Measurements from ENCODE around the gene TP53TG5.
A peak's percentile ranks its signal among the peaks of the same experiment; 100 is the strongest.

Gene TP53TG5

DNA sequence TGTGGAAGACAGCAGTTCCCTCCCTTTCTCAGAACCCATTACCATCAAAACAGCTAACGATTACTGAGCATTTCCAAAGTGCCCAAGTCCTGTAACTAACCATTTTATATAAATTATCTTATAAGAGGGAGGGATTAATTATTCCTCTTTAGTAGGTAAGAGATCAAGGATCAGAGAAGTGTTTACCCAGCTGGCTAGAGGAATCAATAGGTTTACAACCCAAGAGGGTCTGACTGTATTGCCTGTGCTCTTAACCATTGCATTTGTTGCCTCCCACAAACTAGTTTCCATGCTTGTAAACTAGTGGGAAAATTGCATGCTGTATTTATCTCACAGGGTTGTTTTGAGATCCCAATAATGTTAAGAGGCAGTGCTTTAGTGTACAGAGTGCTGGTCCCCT is 26.3 kb upstream of the TP53TG5 start:
- Histone ChIP-seq H3K27ac (ENCODE audit: low read length) (no peak overlapping the region), H2AFZ (ENCODE audit: low read depth, low read length) (no peak overlapping the region), H3K79me2 (ENCODE audit: insufficient read depth, low read length) (peaks cover 22% of the 10 kb centered on the region), H3K4me3 (ENCODE audit: low read depth in 1 of 2, low read length in 2 of 2) (no peak overlapping the region), H3K9me3 (ENCODE audit: insufficient read depth, low read length, severe bottlenecking) (peaks cover 23% of the 10 kb centered on the region), H3K4me1 (ENCODE audit: insufficient read depth, low read length) (peaks cover 32% of the 10 kb centered on the region), H3K4me2 (ENCODE audit: insufficient read depth, low read length) (no peak overlapping the region), H4K20me1 (ENCODE audit: insufficient read depth, low read length) (no peaks in the 10 kb centered on the region), H3K27me3 (ENCODE audit: insufficient read depth, low read length, poor library complexity) (no peaks in the 10 kb centered on the region), H3K36me3 (ENCODE audit: insufficient read depth, low read length) (peaks cover 18% of the 10 kb centered on the region), H3K9ac (ENCODE audit: low read depth, low read length) (no peak overlapping the region)
- TF ChIP-seq, protein P1, sequence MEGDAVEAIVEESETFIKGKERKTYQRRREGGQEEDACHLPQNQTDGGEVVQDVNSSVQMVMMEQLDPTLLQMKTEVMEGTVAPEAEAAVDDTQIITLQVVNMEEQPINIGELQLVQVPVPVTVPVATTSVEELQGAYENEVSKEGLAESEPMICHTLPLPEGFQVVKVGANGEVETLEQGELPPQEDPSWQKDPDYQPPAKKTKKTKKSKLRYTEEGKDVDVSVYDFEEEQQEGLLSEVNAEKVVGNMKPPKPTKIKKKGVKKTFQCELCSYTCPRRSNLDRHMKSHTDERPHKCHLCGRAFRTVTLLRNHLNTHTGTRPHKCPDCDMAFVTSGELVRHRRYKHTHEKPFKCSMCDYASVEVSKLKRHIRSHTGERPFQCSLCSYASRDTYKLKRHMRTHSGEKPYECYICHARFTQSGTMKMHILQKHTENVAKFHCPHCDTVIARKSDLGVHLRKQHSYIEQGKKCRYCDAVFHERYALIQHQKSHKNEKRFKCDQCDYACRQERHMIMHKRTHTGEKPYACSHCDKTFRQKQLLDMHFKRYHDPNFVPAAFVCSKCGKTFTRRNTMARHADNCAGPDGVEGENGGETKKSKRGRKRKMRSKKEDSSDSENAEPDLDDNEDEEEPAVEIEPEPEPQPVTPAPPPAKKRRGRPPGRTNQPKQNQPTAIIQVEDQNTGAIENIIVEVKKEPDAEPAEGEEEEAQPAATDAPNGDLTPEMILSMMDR (IDR thresholded peaks at IDR 0.05; ENCODE audit: borderline replicate concordance, extremely low read depth, low read length, poor library complexity, severe bottlenecking), result no peak
- TF ChIP-seq EZH2 (IDR thresholded peaks at IDR 0.05; ENCODE audit: borderline replicate concordance, low read depth, low read length, severe bottlenecking), result no peak
- DNase-seq, result no peak
- no peak for ATAC-seq (ENCODE audit: insufficient read depth, low read depth)

DNA sequence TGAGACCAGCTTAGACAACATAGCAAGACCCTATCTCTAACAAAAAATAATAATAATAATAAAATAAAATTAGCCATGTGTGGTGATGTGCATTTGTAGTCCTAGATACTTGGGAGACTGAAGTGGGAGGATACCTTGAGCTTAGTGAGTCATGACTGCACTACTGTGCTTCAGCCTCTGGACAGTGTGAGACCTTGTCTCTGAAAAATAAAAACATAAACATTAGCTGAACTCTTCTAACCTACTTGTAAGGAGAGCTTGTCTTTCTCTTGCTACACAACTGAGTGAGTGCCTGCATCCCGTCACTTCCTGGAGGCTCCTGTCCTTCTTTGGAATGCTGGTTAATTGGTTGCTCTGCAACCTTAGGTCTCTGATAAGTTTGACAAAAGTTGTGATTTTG is 24.8 kb upstream of the TP53TG5 start:
- Histone ChIP-seq H3K4me3 (ENCODE audit: low read depth in 1 of 2, low read length in 2 of 2) (no peak overlapping the region), H3K9me3 (ENCODE audit: insufficient read depth, low read length, severe bottlenecking) (peaks cover 23% of the 10 kb centered on the region), H3K27ac (ENCODE audit: low read length) (no peak overlapping the region), H3K4me2 (ENCODE audit: insufficient read depth, low read length) (no peak overlapping the region), H3K4me1 (ENCODE audit: insufficient read depth, low read length) (peaks cover 25% of the 10 kb centered on the region), H3K79me2 (ENCODE audit: insufficient read depth, low read length) (peaks cover 20% of the 10 kb centered on the region), H3K36me3 (ENCODE audit: insufficient read depth, low read length) (peaks cover 5% of the 10 kb centered on the region; the same call in 1 of the 2 replicates), H4K20me1 (ENCODE audit: insufficient read depth, low read length) (no peaks in the 10 kb centered on the region), H2AFZ (ENCODE audit: low read depth, low read length) (no peak overlapping the region), H3K9ac (ENCODE audit: low read depth, low read length) (no peak overlapping the region), H3K27me3 (ENCODE audit: insufficient read depth, low read length, poor library complexity) (no peaks in the 10 kb centered on the region)
- TF ChIP-seq EZH2 (IDR thresholded peaks at IDR 0.05; ENCODE audit: borderline replicate concordance, low read depth, low read length, severe bottlenecking), result no peak
- TF ChIP-seq, protein P1 (IDR thresholded peaks at IDR 0.05; ENCODE audit: borderline replicate concordance, extremely low read depth, low read length, poor library complexity, severe bottlenecking), result no peak
- DNase-seq, result no peak
- no peak for ATAC-seq (ENCODE audit: insufficient read depth, low read depth)

DNA sequence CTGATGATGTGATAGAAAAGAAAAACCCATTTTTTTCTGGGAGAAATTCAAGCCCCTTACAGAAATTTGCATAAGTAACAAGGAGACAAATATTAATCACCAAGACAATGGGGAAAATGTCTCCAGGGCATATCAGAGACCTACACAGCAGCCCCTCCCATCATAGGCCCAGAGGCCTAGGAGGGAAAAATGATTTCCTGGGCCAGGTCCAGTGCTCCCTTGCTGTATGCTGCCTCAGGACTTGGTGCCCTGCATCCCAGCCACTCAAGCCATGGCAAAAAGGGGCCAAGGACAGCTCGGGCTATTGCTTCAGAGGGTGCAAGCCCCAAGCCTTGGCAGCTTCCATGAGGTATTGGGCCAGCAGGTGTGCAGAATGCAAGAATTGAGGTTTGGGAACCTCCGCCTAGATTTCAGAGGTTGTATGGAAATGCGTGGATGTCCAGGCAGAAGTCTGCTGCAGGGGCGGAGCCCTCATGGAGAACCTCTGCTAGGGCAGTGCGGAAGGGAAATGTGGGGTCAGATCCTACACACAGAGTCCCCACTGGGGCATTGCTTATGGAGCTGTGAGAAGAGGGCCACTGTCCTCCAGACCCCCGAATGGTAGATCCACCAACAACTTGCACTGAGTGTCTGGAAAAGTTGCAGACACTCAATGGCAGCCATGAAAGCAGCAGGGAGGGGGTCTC is 22.4 kb upstream of the TP53TG5 start:
- TF ChIP-seq EZH2 (IDR thresholded peaks at IDR 0.05; ENCODE audit: borderline replicate concordance, low read depth, low read length, severe bottlenecking), result no peak
- TF ChIP-seq, protein P1 (IDR thresholded peaks at IDR 0.05; ENCODE audit: borderline replicate concordance, extremely low read depth, low read length, poor library complexity, severe bottlenecking), result no peak
- peaks cover 23% of the 10 kb centered on the region for H3K9me3 ChIP-seq (ENCODE audit: insufficient read depth, low read length, severe bottlenecking)
- no peaks in the 10 kb centered on the region for H3K36me3 ChIP-seq (ENCODE audit: insufficient read depth, low read length)
- H4K20me1 ChIP-seq (ENCODE audit: insufficient read depth, low read length), result no peaks in the 10 kb centered on the region
- no peaks in the 10 kb centered on the region for H3K79me2 ChIP-seq (ENCODE audit: insufficient read depth, low read length)
- DNase-seq (peak; percentile 29), ATAC-seq (ENCODE audit: insufficient read depth, low read depth) (no peak)
- no peak overlapping the region for H3K4me2 ChIP-seq (ENCODE audit: insufficient read depth, low read length)
- H3K27me3 ChIP-seq (ENCODE audit: insufficient read depth, low read length, poor library complexity), result no peaks in the 10 kb centered on the region
- no peak overlapping the region for H3K4me3 ChIP-seq (ENCODE audit: low read depth in 1 of 2, low read length in 2 of 2)
- H2AFZ ChIP-seq (ENCODE audit: low read depth, low read length), result no peak overlapping the region
- no peak overlapping the region for H3K9ac ChIP-seq (ENCODE audit: low read depth, low read length)
- peaks cover 3% of the 10 kb centered on the region for H3K4me1 ChIP-seq (ENCODE audit: insufficient read depth, low read length)
- no peak overlapping the region for H3K27ac ChIP-seq (ENCODE audit: low read length)

Data from DND-41 (cell line).